HG03060 (cell line): Measurements from ENCODE around the gene CTSO.
A peak's percentile ranks its signal among the peaks of the same experiment; 100 is the strongest.
"Not testable (repeated sequence)": the region's sequence is repeated elsewhere in the genome, so short reads cannot be mapped to it uniquely, and the experiment has no call there.

Experiments used
- ATAC-seq: cut with Tn5 transposase; IDR thresholded peaks from one replicate; pipeline ENCODE4 v1.9.1; 2021; ENCODE audit warnings: low read depth, moderate number of reproducible peaks; ENCODE audit not compliant: unreplicated experiment

The CTSO gene

GRCh38 chr4:155908187-155909139 is 45.2 kb downstream of the CTSO start:
- ATAC-seq: no peak

DNA sequence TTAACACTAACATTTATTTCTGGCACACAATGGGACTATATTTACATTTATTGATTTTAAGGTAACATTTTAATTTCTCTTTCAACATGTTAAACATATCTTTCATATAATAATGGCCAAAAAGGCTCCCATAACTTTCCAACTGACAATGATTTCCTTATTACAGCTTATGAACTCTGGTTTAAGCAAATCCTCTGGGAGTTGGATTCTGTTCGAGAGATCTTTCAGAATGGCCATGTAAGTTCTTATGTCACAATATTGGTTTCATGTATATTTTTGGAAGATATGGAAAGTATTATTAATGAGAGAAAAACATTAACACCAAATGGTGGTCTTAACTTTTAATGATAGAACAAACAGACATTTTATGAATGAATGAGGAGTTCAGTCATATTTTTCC is 46.1 kb downstream of the CTSO start:
- ATAC-seq: no peak

DNA sequence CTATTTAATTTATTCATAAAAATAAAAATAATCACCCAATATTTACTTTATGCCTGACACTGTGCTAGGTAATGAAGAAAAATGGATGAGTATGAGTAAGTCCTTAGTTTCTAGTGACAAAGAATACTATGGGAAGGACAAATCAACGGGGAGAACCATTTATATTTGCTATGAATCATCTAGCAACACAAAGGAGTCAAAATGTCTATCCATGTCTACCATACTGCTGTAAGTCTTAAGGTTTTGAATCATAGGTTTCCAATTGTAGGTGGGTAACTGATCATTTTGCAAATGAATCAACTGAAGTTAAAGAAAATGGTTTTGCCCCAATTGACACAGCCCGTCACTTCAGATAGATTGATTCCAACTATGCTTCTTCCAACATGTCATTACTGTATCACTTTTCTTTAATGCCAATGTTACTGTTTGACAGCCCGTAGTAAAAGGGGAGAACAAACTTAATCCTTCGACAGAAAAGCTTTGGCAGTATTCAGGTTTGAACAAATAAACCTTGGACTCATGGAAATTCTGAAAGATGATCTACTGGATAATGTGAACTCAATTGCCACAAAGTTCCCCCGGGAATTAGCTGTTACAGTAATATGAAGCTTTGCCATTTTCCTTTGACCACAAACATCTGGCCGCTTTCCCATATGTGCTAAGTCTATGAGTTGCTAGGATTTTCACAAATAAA is 47.0 kb downstream of the CTSO start:
- ATAC-seq: no peak

DNA sequence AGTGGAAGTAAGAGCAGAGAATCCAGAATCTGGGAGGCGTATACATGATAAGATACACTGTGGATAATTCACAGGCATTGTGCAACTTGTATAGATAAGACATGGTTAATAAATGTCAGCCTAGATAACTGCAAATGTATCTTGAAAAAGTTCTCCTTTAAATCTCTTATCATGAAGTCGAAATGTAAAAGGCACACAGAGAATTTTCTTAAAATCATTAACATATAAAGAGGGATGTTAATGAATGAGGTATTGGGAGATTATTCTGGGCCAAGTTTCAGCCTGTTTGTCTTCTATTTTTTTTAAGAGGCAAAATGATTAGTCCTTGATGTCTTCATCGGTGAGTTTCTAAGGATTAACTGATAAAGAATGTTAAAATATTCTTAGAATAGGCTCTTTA is 49.3 kb downstream of the CTSO start:
- ATAC-seq: no peak

GRCh38 chr4:155903453-155903852 is 50.2 kb downstream of the CTSO start, which contains the start of gene TDO2:
Gene TDO2, plus strand, starts transcription at chr4:155903696. Its CDS starts 63 bp downstream, at chr4:155903759.
- no peak for ATAC-seq

- no peak for ATAC-seq
These were observed 52.7 kb downstream of the CTSO start for GRCh38 chr4:155901013-155901412.

- ATAC-seq: no peak
These were observed 53.3 kb downstream of the CTSO start for GRCh38 chr4:155900381-155900780.

- ATAC-seq: no peak
These were observed 53.8 kb downstream of the CTSO start for GRCh38 chr4:155899891-155900290.

DNA sequence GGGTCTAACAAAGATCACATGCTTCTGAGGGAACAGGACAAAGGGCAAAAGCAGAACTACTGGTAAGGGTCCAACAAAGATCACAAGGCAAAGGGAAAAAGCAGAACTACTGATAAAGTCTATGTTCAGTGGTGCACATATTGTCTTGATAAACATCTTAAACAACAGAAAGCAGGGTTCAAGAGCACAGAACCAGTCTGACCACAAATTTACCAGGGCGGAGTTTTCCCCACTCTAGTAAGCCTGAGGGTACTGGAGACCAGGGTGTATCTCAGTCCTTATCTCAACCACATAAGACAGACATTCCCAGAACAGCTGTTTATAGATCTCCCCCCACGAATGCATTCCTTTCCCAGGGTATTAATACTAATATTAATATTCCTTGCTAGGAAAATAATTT is 55.3 kb downstream of the CTSO start:
- not testable (repeated sequence) for ATAC-seq

- no peak for ATAC-seq
These were observed 62.6 kb downstream of the CTSO start for GRCh38 chr4:155891058-155891457.

GRCh38 chr4:155889946-155890345 is 63.7 kb downstream of the CTSO start:
- ATAC-seq: no peak

DNA sequence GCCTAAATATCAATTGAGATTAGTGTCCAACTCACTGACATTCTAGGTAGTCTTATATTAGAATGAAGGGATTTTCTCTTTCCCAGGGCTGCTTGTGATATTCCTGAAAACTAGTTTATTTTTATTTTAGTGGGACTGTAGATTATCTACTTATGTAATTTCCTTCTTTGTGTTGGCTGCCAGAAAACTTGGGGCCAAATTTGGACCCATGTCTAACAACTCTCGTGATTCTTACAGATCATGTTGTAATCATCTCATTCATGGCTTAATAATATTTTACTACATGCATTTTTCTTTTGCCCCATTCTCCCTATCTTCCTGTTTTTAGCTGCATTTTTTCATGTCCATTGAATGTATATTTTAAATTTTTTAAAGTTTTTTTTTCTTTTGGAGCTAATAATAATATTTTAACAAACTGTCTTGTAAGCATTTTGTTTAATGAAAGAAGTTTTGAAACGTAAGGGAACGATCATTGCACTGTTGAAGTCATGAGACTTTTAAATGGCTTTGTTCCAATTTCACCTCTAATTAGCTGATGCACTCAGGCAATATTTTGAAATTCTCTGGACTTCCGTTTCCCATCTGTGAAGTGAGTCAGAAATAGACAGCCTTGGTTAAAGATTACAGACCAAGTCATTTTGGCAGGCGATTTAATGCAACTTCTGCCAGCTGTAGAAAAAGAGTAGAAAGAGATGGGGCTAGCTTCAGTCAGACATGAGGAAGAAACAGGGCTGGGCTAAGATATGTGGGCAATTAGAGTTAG is 64.5 kb downstream of the CTSO start:
- ATAC-seq: peak; percentile 88

- ATAC-seq: no peak
These were observed 65.7 kb downstream of the CTSO start for GRCh38 chr4:155887847-155888570.

GRCh38 chr4:155887045-155887444 is 66.6 kb downstream of the CTSO start:
- no peak for ATAC-seq

GRCh38 chr4:155885666-155886065 is 68.0 kb downstream of the CTSO start:
- no peak for ATAC-seq

GRCh38 chr4:155883895-155884294 is 69.8 kb downstream of the CTSO start:
- no peak for ATAC-seq

- no peak for ATAC-seq
These were observed 72.1 kb downstream of the CTSO start for GRCh38 chr4:155881555-155881954.

GRCh38 chr4:155879767-155880166 is 73.9 kb downstream of the CTSO start:
- no peak for ATAC-seq

DNA sequence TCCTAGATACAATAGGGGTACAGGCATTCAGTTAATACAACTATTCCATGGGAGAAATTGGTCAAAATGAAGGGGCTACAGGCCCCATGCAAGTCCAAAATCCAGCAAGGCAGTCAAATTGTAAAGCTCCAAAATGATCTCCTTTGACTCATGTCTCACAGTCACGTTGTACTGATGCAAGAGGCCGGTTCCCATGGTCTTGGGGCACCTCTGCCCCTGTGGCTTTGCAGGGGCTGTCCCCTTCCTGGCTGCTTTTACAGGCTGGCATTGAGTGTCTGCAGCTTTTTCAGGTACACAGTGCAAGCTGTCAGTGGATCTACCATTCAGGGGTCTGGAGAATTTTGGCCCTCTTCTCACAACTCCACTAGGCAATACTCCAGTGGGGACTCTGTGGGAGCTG is 75.1 kb downstream of the CTSO start:
- no peak for ATAC-seq

DNA sequence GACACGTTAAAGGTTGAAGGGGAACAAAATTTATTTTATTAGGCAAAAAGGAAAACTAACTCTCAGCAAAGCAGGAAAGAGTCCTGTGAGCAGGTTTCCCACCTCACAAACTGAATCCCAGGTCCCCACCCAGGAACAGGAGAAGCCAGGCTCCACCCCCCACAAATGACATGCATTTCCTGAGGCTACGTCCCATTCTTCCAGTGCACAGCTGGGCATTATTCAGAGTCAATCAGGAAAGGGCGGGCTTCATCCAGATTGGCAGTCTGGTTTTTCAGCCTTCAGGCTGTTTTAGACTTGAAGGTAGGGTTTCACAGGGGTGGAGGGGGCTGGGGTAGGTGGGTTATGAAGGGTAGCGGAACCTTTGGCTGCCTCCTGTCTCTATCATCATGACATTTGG is 75.7 kb downstream of the CTSO start:
- ATAC-seq: no peak
